ENCODE results near the gene VWA1.

DNA sequence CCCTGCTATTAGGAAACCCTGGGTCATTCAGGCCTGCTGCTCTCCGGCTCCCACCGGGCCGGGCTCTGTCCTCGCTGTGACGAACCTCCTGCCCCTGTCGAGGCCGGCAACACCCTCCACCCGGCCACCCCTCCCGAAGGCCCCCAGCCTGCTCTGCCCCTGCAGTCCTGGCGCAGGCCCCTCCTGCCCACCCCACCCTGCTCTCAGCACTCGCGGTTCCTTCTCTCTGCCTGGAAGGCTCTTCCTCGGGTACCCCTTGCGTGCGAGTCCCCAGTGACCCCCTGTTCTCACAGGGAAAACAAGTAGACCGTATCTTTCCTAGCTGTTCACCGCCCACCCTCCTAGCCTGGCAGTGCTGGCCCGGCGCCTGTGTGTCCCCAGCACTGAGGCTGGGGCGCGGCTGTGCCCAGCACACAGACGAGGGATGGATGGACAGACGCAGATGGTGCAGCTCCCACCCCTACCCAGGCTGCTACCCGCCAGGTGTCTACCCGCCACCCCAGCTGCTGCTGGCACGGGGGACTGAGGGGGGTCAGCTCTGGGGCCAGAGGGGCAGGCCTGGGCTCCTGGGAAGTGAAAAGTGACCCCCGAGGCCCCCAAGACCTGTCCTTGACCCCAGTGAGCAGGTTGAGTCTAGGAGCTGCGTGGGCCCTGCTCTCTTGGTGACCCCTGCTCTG, 3.1 kb upstream of the VWA1 start:
- TF ChIP-seq CTCF (IDR thresholded peaks at IDR 0.05): no peak
- peak in 1 of 2 donors; percentile 75 for TF ChIP-seq EP300 (IDR thresholded peaks at IDR 0.05)

All from tibial nerve (tissue), 4 donors.